HL-60 (cell line): ENCODE results near the gene GJB5.

Experiments used
- DNase-seq, 2 experiments: peaks; one replicate each; pipeline ENCODE4 v3.0.0-alpha.2; 2010 to 2020; ENCODE audit warnings: low read depth in 1 of 2, low spot score in 1 of 2
- H3K27ac ChIP-seq: fragments of 250-450 bp; sonication (Bioruptor Pico); replicated peaks from 2 replicates; pipeline ENCODE4 v1.5.1; 2020; ENCODE audit warnings: mild to moderate bottlenecking, moderate library complexity
- H3K27me3 ChIP-seq: fragments of 250-450 bp; sonication (Bioruptor Pico); 2 replicates; pipeline ENCODE4 v1.5.1; 2021; ENCODE audit warnings: mild to moderate bottlenecking, moderate library complexity; ENCODE audit not compliant: insufficient read depth, poor library complexity, severe bottlenecking
- H3K4me3 ChIP-seq: replicated peaks from 2 replicates; pipeline ENCODE4 v1.5.1; 2011; ENCODE audit warnings: mild to moderate bottlenecking, control low read depth, low read length; ENCODE audit not compliant: insufficient read depth
- GABPA ChIP-seq: IDR thresholded peaks from 2 replicates; pipeline ENCODE4 v1.6.1; 2012; ENCODE audit warnings: low read depth
- POLR2AphosphoS5 ChIP-seq: IDR thresholded peaks from 2 replicates; pipeline ENCODE4 v1.6.1; 2012; ENCODE audit warnings: low read depth
- SPI1 ChIP-seq: IDR thresholded peaks from 2 replicates; pipeline ENCODE4 v1.6.1; 2012; ENCODE audit warnings: low read depth, mild to moderate bottlenecking, borderline replicate concordance
- TF ChIP-seq, protein P1 (sequence below): IDR thresholded peaks from one replicate; pipeline ENCODE4 v1.5.1; 2011; ENCODE audit warnings: low read length, control low read depth, inconsistent platforms; ENCODE audit not compliant: insufficient read depth
- TF ChIP-seq, protein P2 (sequence below): IDR thresholded peaks from 2 replicates; pipeline ENCODE4 v1.6.1; 2012; ENCODE audit warnings: low read depth; ENCODE audit not compliant: insufficient replicate concordance

GJB5 gene

GRCh38 chr1:34795916-34796315, 41.1 kb downstream of the GJB5 start:
- H3K27me3 ChIP-seq = peaks cover 15% of the 10 kb centered on the region
- no peak overlapping the region for H3K4me3 ChIP-seq
- no peak overlapping the region for H3K27ac ChIP-seq
- TF ChIP-seq, protein P1, sequence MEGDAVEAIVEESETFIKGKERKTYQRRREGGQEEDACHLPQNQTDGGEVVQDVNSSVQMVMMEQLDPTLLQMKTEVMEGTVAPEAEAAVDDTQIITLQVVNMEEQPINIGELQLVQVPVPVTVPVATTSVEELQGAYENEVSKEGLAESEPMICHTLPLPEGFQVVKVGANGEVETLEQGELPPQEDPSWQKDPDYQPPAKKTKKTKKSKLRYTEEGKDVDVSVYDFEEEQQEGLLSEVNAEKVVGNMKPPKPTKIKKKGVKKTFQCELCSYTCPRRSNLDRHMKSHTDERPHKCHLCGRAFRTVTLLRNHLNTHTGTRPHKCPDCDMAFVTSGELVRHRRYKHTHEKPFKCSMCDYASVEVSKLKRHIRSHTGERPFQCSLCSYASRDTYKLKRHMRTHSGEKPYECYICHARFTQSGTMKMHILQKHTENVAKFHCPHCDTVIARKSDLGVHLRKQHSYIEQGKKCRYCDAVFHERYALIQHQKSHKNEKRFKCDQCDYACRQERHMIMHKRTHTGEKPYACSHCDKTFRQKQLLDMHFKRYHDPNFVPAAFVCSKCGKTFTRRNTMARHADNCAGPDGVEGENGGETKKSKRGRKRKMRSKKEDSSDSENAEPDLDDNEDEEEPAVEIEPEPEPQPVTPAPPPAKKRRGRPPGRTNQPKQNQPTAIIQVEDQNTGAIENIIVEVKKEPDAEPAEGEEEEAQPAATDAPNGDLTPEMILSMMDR = no peak
- TF ChIP-seq SPI1 (no peak), GABPA (no peak), POLR2AphosphoS5 (no peak)
- TF ChIP-seq, protein P2, sequence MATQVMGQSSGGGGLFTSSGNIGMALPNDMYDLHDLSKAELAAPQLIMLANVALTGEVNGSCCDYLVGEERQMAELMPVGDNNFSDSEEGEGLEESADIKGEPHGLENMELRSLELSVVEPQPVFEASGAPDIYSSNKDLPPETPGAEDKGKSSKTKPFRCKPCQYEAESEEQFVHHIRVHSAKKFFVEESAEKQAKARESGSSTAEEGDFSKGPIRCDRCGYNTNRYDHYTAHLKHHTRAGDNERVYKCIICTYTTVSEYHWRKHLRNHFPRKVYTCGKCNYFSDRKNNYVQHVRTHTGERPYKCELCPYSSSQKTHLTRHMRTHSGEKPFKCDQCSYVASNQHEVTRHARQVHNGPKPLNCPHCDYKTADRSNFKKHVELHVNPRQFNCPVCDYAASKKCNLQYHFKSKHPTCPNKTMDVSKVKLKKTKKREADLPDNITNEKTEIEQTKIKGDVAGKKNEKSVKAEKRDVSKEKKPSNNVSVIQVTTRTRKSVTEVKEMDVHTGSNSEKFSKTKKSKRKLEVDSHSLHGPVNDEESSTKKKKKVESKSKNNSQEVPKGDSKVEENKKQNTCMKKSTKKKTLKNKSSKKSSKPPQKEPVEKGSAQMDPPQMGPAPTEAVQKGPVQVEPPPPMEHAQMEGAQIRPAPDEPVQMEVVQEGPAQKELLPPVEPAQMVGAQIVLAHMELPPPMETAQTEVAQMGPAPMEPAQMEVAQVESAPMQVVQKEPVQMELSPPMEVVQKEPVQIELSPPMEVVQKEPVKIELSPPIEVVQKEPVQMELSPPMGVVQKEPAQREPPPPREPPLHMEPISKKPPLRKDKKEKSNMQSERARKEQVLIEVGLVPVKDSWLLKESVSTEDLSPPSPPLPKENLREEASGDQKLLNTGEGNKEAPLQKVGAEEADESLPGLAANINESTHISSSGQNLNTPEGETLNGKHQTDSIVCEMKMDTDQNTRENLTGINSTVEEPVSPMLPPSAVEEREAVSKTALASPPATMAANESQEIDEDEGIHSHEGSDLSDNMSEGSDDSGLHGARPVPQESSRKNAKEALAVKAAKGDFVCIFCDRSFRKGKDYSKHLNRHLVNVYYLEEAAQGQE = no peak
- DNase-seq = no peak

DNA sequence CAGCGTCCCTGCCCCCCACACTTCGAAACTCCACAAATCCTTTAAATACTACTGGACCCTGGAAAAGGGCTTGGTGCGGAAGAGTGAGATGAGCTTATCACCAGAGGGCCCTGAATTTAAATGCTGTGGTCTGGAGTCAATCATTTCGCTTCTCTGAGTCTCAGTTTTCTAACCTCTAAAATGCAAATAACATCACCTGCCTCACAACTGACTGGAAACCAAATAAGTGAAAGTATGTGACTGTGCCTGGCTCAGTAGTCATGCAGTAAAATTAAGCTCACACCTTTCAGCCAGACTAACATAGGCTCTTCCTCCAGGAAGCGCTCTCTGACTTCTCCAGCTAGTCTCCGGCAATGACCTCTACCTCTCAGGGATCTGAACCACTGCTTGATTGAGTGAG, 42.1 kb downstream of the GJB5 start:
- H3K4me3 ChIP-seq = no peak overlapping the region
- H3K27me3 ChIP-seq = peaks cover 10% of the 10 kb centered on the region
- DNase-seq = no peak
- H3K27ac ChIP-seq = no peak overlapping the region
- TF ChIP-seq, protein P2 = no peak
- TF ChIP-seq GABPA (no peak), SPI1 (no peak), POLR2AphosphoS5 (no peak)
- TF ChIP-seq, protein P1 = no peak

- Histone ChIP-seq H3K4me3 (no peak overlapping the region), H3K27me3 (peaks cover 3% of the 10 kb centered on the region), H3K27ac (no peak overlapping the region)
- no peak for DNase-seq
- TF ChIP-seq, protein P1 = no peak
- TF ChIP-seq, protein P2 = no peak
- no peak for TF ChIP-seq SPI1
These were observed 45.4 kb downstream of the GJB5 start for GRCh38 chr1:34800214-34800613.
